NCI-H510A (cell line): ENCODE data around the gene SOCS6.
A peak's percentile ranks its signal among the peaks of the same experiment; 100 is the strongest.

Experiments
- DNase-seq: peaks from one replicate; lab custom pipeline; 2025; lab: John Stamatoyannopoulos, UW

Gene SOCS6

DNA sequence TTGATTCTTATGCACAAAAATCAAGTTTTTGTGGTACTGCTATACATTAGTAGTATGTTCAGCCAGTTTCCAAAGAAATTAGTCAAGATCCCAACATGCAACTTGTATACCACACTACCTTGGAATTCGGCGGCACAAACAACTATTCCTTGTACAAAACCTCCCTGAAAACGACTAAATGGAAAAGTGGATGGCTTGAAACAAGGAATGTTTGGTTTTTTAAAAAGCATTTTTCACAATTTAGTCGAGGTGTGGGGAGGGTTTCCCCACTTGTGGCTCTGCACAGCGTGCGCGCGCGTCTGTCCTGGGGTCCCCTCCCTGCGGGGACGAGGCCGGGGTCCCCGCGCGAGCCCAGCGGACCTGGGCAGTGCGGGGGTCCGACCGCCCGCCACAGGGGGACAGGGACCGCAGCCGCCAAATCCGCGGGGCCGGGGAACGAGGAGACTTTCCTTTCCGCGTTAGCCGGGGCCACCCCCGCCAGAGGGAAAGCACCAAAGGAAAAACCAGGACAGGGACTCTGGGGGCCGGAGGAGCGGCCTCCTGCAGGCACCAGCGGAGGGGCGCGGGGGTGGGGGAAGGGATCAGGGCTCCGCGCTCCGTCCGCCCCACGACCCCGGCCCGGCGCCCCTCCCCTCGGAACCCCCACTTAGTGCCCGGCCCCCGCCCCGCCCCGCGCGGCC lies 534 bp upstream of the SOCS6 start:
- DNase-seq, result peak; percentile 8

DNA sequence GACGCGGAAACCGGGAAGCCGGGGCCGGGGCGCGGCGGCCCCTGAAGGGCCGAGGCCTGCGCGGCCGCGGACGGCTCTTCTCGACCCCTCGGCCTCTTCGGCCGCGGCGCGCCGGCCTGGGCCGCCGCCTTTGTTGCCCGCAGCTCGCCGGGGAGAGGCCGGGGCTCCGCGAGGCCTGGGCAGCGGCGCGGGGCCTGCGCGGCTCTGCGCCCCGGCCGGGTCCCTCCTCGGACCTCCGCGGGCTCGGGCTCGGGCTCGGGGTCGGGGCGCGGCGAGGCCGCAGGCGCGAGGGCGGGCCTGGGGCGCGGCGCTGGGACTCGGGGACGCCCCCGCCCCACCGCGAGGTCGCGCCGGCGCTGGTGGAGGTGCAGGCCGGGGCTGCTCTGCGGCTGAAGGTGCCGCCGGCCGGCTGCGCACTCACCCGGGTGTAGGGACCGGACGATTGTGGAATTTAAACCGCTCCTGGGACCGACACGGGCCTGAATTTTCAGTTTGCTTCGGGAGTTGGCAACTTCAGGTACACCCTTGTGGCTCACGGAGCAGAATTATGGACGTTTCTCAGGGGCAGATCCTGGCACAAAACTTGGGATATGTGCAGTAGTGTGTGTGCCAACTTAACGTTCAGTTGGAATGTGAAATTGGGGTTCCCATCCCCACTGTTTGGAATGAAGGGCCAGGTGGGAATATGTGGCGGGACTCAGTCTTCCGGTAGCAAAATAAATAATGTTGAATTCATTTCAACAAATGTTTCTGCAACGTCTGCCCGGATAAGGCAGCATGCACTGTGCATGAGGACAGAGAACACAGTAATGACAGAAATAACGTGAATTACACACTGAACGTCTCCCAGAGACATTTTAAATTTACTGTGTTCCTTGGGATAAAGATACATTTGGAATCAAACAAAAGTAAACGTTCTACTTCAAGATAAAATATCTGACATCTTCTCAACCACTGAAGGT lies 787 bp downstream of the SOCS6 start:
- peak; percentile 18 for DNase-seq

DNA sequence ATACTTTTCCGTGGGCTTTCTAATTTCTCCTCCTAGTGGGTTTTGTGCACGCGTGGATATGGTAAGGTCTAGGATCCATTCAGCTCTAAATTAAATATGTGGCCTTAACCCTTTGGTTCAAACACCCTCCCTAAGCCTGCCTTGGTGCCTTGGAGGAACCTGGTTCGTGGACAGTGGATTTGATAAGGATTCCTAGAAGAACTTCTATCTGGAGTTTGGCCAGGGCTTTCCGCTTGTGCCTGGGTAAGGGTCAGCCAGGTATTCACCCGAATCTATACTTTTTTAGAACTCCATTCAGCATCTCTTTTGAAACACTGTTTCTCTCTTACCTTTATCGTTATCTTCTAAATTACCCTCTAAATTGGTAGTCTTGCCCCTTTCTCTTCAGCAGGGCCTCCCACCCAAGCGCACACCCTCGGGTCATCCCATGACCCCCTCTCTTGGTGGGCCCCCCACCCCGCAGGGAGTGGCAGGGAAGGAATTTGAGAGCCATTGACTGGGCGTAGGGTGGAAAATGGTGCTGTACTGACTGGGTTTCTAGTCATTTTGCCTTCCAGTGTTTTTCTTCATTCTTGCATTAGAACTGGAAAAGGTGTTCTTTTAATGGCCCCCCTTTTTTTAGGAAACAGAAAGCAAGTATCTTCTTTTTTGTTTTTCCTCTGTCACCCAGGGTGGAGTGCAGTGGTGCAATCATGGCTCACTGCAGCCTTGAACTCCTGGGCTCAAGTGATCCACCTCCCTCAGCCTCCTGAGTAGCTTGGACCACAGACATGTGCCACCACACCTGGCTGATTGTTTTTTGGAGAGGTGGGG lies 1.8 kb downstream of the SOCS6 start:
- DNase-seq, result no peak

DNA sequence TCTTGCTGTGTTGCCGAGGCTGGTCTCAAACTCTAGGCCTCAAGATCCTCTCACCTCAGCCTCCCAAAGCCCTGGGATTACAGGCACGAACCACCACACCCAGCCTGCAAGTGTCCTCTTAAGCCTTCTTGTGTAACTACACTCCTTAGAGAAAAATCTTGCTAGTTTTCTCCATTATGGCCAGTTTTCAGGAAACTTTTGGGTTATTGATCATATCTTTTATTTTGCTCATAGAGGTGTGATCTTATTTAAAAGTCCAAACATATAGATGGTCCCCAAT lies 2.4 kb downstream of the SOCS6 start:
- no peak for DNase-seq

DNA sequence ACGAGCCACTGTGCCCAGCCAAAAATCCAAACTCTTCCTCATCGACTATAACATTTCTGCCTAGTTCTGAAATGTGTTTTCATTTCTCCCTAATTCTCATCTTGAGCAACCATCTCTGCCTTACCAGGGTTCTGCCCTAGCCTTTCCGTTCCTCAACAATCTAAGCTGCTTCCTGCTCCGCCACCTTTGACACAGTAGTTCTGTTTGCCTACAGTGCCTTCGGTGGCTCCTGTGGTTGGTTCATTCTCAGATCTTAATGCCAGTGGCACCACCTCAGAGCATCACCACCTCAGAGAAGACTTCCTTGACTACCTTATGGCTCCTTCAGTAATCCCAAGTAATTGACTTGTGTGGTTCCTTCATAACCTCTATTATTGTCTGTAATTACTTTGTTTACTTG lies 3.8 kb downstream of the SOCS6 start:
- DNase-seq, result no peak

DNA sequence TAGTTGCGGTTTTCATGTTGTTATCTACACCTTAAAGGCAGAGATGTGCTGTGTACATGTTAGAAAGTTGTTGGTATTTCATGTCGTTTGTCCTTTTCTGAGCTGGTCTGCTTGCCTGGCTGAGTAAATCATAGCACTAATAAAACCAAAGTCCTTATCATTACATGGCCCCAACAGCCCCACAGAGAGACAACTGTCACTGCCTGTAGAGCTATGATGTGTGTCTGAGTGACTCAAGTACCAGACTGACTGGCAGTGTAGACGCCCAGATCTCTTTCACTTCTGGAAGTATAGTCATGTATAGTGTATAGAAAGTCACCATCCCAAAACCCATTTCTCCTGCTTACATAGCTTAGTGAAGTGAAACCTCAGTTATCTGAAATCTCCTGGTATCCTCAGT lies 4.3 kb downstream of the SOCS6 start:
- DNase-seq, result no peak

DNA sequence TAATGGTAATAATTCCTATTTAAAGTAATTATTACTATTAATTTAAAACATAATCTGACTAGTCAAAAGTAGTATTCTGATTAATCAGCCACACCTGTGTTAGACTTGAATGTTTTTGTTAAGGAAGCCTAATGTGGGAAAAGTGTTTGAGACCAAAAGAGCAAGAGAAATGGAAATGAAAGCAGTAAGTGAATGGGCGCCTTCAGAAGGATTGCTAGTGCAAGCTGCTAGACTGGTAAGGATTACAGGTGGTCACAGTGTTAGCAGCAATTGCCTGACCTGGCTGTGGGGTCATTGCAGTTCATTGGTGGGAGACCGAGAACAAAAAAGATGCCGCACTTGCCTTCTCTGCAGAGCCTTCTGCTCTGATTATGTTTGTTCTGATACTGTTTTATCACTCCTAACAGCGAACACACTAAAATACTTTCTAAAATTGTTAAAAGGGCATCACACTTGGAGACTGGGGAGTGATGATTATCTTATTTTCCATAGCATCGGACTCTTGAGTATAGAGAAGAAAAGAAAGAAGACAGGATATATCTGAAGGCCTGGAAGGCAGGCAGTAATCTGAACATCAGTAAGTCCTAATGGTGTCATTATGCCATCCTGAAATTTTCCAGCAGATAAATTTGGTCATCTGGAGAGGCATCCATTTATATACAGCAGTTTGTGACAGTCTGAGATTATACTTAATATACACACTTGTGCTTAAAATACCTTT lies 5.8 kb downstream of the SOCS6 start:
- no peak for DNase-seq

DNA sequence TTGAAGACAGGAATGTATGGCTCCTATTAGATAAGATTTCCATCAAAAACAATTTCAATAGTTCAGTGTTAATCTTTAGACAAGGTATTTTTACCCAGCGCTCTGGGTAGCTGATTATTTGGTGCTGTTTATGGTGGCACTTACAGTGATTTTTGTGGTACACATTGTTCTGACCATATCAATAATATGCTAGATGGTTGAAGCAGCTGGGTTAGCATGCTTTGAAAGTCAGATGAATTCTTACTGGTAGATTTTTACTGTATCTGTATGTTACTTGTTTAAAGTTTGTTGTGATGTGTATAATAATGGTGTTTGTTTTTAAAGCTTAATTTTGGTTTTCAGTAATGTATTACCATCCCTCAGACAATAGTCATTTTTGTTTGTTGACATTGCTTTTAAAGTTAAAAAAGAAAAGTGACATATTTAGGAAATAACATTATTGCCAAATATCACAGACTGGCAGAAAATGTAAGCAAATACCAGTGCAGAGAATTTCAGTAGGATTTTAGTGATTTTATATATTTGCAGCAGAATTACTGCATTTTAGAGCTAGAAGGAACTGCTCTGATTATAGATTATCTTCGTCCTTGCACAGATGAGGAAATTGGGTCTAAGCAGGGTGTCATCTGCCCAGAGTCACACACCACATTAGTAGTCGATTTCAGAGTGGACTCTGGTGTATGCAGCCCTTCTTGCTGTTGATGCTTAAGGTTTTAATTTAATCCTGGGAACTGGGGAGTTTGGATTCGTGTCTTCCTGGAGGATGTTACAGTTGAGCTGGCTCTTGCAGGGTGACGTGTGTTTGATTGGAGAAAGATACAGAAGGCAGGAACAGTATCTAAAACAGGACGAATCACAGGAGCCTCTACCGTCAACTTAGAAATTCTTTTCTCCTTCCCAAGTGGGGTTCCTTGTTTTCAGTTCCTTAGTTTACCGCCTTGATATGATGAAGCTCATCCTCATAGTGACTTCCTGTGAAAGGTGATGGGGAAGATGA lies 6.6 kb downstream of the SOCS6 start:
- DNase-seq, result no peak

DNA sequence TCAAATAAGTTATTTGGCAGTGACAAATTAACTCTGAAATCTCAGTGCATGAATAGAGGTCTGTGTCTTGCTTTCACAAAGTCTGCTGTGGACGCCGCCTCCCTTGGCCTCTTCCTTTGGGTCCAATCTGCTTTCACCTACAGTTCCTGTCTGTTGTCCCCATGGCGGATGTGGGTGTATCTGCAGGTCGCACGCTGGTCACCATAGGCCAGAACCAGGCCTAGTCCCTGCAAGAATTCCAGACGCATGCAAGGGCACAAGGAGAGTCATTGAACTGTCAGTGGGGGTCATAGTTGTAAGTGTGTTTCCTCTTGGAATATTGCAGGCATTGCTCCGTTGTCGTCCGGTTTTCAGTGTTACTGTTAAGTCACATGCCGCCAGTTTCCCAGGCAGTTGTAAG lies 7.4 kb downstream of the SOCS6 start:
- no peak for DNase-seq

DNA sequence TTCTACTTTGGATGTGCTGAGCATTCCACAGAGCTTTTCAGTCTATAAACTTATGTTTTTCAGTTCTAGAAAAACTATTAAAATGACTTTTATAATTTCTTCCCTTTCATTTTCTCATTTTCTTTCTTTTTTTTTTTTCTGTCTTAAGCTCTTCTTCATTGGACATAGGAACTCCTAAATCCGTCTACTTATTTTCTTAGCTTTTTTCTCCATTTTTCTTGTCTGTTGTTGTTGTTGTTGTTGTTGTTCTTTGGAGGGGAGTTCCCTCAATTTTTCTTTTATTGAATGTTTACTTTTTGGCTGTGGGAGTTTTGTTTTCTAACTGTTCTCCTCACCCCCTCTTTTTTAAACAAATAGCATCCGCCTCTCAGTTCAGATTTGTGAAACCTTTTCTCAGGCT lies 7.9 kb downstream of the SOCS6 start:
- DNase-seq, result no peak

DNA sequence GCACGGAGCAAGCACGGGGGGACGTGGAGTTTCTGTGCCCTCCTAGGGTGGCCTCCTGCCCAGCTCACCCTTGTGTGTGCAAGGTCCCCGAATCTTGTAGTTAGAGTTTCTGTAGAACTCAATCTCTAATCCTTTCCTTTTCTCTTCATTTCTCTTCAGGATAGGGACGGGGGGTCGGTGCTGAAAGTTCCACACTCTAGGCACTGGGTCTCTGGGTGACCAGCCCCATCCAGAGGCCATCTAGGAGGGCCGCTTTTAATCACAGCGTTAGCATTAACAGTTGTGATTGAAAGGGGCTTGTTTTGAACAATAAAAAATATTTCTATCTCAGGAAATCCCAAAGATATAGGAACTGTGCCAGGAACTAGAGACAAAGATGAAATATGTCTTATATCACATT lies 10.5 kb downstream of the SOCS6 start:
- no peak for DNase-seq

DNA sequence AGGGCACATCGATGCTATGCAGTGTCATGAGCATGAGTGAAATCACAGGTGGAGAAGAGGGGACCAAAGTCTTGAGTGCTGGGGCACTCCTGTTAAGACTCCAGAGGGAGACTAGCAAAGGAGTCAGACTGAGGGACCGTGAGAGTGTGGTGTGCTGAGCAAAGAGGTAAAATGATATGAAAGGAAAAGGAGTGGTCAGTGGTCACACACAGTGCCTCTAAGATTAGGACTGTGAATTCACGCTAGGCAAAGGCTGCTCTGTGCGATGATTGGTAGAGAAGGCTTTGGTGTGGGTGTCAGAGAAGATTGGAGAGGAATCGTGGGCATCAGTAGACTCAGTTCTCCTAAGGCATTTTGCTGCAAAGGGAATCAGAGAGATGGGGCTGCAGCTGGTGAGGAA lies 12.8 kb downstream of the SOCS6 start:
- no peak for DNase-seq

DNA sequence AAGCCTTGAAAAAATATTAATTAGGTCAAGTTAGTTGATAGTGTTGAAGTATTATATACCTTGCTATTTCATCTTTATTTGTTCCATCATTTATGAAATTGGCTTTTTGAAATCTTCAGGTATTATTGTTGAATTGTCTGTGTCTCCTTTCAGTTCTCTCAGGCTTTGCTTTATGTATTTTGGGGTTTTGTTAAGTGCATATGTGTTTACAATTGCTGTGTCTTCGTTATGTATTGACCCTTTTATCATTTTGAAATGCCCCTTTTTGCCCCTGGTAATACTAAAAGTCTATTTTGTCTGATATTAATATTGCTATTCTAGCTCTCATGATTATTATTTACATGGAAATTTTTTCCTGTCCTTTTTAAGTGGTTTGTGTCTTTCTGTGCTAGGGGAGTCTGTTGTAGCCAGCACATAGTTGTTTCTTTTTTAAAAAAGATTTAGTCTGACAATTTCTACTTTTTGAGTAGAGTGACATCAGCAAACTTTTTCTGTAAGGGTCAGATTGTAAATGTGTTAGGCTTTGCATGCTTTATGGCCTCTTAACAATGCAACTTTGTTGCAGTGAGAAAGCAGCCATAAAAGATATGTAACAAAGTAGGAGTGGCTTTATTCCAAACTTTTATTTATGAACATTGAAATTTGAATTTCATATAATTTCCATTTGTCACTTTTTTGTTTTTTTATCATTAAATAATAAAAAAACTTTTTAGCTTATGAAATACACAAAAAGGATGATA lies 19.9 kb downstream of the SOCS6 start:
- DNase-seq, result no peak

DNA sequence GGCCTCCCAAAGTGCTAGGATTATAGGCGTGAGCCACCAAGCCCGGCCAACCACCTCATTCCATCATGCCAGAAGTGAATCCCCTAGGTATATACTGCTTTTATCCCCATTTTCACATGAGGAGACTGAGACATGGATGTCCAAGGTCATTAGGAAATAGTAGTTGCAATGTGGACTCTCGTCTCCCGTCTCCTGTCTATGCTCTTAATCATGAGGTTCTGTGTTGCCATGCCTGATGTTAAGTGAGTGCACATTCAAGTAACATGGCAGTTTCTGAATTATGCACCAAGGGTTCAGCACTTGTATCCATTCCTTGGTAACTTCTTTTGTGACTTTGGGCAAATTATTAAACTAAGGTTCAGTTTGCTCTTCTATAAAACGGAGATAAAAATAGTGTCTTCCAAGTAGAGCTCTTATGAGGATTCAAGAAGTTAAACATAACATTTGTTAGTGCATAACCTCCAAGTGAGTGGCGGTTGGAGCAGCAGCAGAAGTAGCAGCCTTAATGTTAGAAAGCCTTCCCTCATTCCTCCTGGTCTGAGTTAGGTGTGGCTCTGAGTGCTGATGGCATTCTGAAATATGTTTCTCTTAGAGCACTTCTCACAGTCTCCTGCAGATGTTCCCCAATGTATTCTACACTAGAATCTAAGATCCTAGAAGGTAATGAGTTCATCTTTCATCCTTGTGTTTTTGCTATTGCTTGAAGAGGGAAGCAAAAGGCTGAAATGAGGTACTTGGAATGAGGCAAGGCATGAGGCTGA lies 21.9 kb downstream of the SOCS6 start:
- DNase-seq, result no peak

DNA sequence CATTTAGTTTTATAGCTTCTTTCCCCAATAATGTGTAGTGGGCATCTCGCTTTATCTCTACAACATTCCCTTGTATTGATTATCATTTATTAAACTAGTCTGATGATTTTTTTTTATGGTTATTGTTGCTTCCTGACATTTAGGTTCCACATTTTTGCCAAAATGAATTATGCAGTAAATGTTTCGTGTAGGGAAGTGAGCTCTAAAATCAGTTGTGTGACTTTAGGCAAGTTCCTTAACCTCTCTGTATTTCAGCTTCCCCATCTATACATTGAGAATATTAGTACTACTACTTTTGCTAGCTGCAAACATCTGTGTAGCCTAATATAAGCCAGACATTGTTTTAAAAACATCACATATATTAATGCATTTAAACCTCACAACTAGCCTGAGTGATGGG lies 22.9 kb downstream of the SOCS6 start:
- no peak for DNase-seq

DNA sequence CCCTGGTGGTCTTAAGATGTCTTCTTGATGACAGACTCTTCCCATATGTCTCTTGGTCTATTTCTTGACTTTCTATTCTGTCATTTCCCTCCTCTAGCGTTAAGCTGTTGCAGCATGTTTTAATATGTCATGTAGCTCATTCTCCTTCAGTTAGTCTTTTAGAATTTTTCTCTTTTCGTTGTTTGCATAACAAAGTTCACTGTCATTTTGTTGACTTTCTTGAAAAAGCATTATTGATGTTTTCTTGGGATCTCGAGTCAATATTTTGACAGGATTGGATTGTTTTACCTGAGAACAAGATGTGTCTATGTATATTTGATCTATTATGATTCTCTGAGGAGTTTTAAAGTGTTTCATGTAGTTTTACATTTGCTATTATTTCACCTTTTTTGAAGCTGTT lies 24.8 kb downstream of the SOCS6 start:
- DNase-seq, result no peak

DNA sequence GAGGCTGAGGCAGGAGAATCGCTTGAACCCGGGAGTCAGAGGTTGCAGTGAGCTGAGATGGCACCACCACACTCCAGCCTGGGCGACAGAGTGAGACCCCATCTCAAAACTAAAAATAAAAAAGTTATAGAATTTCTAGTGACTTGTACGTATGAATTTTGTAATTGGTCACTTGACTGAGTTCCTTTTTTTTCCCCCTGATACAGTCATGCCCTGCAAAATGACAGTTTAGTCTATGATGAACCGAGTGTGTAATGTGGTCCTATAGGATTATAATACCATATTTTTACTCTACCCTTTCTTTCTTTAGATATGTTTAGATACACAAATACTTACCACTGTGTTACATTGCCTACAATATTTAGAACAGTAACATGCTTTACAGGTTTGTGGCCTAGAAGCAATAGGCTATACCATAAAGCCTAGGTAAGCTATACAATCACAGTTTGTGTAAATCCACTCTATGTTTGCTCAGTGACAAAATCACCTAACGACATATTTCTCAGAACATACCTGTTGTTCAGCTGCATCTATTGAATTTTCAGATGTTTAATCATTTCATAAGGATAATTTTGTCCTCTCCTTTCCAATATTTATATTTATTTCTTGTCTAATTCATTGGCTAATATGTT lies 25.4 kb downstream of the SOCS6 start:
- no peak for DNase-seq

DNA sequence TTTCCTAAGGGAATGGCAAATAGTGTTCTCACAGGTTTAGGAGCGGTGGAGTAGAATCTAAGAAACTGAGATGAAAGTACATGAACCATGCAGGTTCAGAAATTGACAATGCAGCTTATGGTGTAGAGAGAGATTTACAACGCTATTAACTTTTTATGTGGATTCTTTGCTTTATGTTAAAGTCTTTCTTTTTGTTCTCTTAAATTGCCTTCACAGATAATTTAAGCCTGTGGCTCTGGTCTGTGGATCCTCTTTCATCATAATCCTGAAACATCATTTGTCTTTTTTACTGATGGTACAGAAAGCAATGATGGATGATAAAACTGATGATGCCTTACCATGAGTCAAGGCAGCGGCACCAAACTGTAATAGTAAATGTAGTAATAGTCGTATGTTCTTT lies 30.3 kb downstream of the SOCS6 start:
- DNase-seq, result no peak

DNA sequence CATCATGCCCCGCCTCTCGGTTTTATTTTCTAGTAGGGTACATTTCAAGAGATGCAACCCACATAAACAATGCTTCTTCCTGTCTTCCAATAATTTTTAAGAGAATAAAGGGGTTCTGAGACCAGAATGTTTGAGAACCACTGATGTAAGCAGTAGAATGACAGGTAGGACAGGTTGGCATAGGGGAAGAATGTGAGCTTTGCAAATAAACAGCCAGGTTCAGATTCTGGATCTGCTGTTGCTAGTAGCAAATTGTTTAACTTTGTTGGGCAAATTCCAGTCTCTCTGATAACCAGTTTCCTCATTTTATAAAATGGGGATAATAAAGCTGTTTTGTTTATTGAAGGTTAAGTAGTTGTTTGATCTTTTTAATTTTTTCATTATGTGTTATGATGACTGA lies 32.8 kb downstream of the SOCS6 start:
- DNase-seq, result no peak
